Testis (tissue), 2 donors: ENCODE data around the gene RNF152.

Experiments used
- POLR2A ChIP-seq: fragments of 450-650 bp; IDR thresholded peaks from one replicate; pipeline ENCODE4 v1.6.1; 2017; ENCODE audit warnings: antibody characterized with exemption, mild to moderate bottlenecking, moderate library complexity
- TF ChIP-seq, protein P1 (sequence below), 3 experiments: fragments of 450-650 bp in 2 of 3; fragments of 200-600 bp in 1 of 3; sonication (generic) in 1 of 3; IDR thresholded peaks; one replicate each; pipeline ENCODE4 v1.5.1; 2016 to 2019; ENCODE audit warnings: antibody characterized with exemption in 3 of 3, mild to moderate bottlenecking in 2 of 3, moderate library complexity in 1 of 3

DNA sequence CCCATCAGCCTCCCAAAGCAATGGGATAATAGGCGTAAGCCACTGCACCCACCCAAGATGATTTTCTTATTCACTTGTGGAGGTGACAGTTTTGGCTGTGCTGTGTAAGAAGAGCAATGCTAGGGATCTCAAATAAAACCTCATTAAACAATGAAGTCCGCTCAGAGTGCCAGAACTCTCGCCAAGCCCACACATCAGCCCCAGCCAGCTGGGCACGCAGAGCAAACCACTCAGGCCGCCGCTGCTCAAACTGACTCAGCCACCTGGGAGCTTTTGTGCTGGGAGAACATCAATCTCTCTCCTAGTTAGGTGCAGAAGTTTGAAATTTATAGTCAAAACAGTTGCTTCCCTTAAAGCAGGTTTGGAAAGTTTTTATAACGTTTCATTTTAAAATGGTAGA lies 47.6 kb downstream of the RNF152 start:
- TF ChIP-seq, protein P1, sequence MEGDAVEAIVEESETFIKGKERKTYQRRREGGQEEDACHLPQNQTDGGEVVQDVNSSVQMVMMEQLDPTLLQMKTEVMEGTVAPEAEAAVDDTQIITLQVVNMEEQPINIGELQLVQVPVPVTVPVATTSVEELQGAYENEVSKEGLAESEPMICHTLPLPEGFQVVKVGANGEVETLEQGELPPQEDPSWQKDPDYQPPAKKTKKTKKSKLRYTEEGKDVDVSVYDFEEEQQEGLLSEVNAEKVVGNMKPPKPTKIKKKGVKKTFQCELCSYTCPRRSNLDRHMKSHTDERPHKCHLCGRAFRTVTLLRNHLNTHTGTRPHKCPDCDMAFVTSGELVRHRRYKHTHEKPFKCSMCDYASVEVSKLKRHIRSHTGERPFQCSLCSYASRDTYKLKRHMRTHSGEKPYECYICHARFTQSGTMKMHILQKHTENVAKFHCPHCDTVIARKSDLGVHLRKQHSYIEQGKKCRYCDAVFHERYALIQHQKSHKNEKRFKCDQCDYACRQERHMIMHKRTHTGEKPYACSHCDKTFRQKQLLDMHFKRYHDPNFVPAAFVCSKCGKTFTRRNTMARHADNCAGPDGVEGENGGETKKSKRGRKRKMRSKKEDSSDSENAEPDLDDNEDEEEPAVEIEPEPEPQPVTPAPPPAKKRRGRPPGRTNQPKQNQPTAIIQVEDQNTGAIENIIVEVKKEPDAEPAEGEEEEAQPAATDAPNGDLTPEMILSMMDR (IDR thresholded peaks at IDR 0.05): no peak
- no peak for TF ChIP-seq POLR2A
